Measurements from ENCODE around the gene SMCO1.
"Not testable (repeated sequence)": the region's sequence is repeated elsewhere in the genome, so short reads cannot be mapped to it uniquely, and the experiment has no call there.

Gene SMCO1

GRCh38 chr3:196486263-196486662 is 28.9 kb downstream of the SMCO1 start:
- no peak for FAIRE-seq

GRCh38 chr3:196477678-196478077 is 37.5 kb downstream of the SMCO1 start:
- no peak for FAIRE-seq

- FAIRE-seq = no peak
Observed at GRCh38 chr3:196472286-196472685, 42.9 kb downstream of the SMCO1 start.

GRCh38 chr3:196471551-196471950 is 43.6 kb downstream of the SMCO1 start:
- no peak for FAIRE-seq

- not testable (repeated sequence) for FAIRE-seq
Observed at GRCh38 chr3:196470182-196470581, 45.0 kb downstream of the SMCO1 start.

GRCh38 chr3:196463804-196464203 is 51.3 kb downstream of the SMCO1 start:
- no peak for FAIRE-seq

GRCh38 chr3:196463478-196463756 is 51.7 kb downstream of the SMCO1 start:
- no peak for FAIRE-seq

- FAIRE-seq = not testable (repeated sequence)
Observed at GRCh38 chr3:196462680-196463477, 52.3 kb downstream of the SMCO1 start.

GRCh38 chr3:196458063-196458462 is 57.1 kb downstream of the SMCO1 start:
- FAIRE-seq = no peak

GRCh38 chr3:196457470-196457869 is 57.7 kb downstream of the SMCO1 start:
- FAIRE-seq = not testable (repeated sequence)
